ENCODE results near the gene CHEK2. TPM values are rescaled to one million over a fixed set of nuclear protein-coding genes. Genes with fewer than 3 reads are reported as not detected.
"Not testable (repeated sequence)": the region's sequence is repeated elsewhere in the genome, so short reads cannot be mapped to it uniquely, and the experiment has no call there.

The CHEK2 gene
- total RNA-seq, 1 donor from 2014 or later, result 11.0 TPM

- no peak for DNase-seq (ENCODE audit: low read depth, low spot score)
Measured at GRCh38 chr22:28742562-28742962, 942 bp upstream of the CHEK2 start.

GRCh38 chr22:28741200-28741784 is 328 bp downstream of the CHEK2 start:
- no peak for DNase-seq (ENCODE audit: low read depth, low spot score)

GRCh38 chr22:28738876-28739275 is 2.7 kb downstream of the CHEK2 start:
- not testable (repeated sequence) for DNase-seq (ENCODE audit: low read depth, low spot score)

GRCh38 chr22:28737701-28738100 is 3.9 kb downstream of the CHEK2 start:
- no peak for DNase-seq (ENCODE audit: low read depth, low spot score)

GRCh38 chr22:28736301-28737155 is 5.1 kb downstream of the CHEK2 start:
- no peak for DNase-seq (ENCODE audit: low read depth, low spot score)

- DNase-seq (ENCODE audit: low read depth, low spot score), result no peak
Measured at GRCh38 chr22:28734393-28734792, 7.2 kb downstream of the CHEK2 start.

- DNase-seq (ENCODE audit: low read depth, low spot score), result no peak
Measured at GRCh38 chr22:28730179-28730578, 11.4 kb downstream of the CHEK2 start.

GRCh38 chr22:28728621-28729313 is 12.9 kb downstream of the CHEK2 start:
- no peak for DNase-seq (ENCODE audit: low read depth, low spot score)

GRCh38 chr22:28728002-28728401 is 13.6 kb downstream of the CHEK2 start:
- DNase-seq (ENCODE audit: low read depth, low spot score), result no peak

- no peak for DNase-seq (ENCODE audit: low read depth, low spot score)
Measured at GRCh38 chr22:28718044-28718443, 23.6 kb downstream of the CHEK2 start.

- DNase-seq (ENCODE audit: low read depth, low spot score), result no peak
Measured at GRCh38 chr22:28716686-28717085, 24.9 kb downstream of the CHEK2 start.

- no peak for DNase-seq (ENCODE audit: low read depth, low spot score)
Measured at GRCh38 chr22:28715611-28716010, 26.0 kb downstream of the CHEK2 start.

GRCh38 chr22:28714043-28714628 is 27.5 kb downstream of the CHEK2 start:
- no peak for DNase-seq (ENCODE audit: low read depth, low spot score)

GRCh38 chr22:28711820-28712777 is 29.5 kb downstream of the CHEK2 start:
- no peak for DNase-seq (ENCODE audit: low read depth, low spot score)

GRCh38 chr22:28711341-28711740 is 30.3 kb downstream of the CHEK2 start:
- no peak for DNase-seq (ENCODE audit: low read depth, low spot score)

- peak; percentile 73 for DNase-seq (ENCODE audit: low read depth, low spot score)
Measured at GRCh38 chr22:28710576-28711191, 30.9 kb downstream of the CHEK2 start.

- no peak for DNase-seq (ENCODE audit: low read depth, low spot score)
Measured at GRCh38 chr22:28710107-28710506, 31.5 kb downstream of the CHEK2 start.

- no peak for DNase-seq (ENCODE audit: low read depth, low spot score)
Measured at GRCh38 chr22:28706845-28707244, 34.8 kb downstream of the CHEK2 start.

GRCh38 chr22:28703436-28703835 is 38.2 kb downstream of the CHEK2 start:
- no peak for DNase-seq (ENCODE audit: low read depth, low spot score)

- no peak for DNase-seq (ENCODE audit: low read depth, low spot score)
Measured at GRCh38 chr22:28702891-28703290, 38.7 kb downstream of the CHEK2 start.

Data from pulmonary artery endothelial cell (primary cell).